ENCODE results near the gene FRA10AC1. TPM values are rescaled to one million over a fixed set of nuclear protein-coding genes. Genes with fewer than 3 reads are reported as not detected.

The FRA10AC1 gene
- total and polyA plus RNA-seq, 12 donors, result 7.7 to 24.5 (median 15.5) TPM

DNA sequence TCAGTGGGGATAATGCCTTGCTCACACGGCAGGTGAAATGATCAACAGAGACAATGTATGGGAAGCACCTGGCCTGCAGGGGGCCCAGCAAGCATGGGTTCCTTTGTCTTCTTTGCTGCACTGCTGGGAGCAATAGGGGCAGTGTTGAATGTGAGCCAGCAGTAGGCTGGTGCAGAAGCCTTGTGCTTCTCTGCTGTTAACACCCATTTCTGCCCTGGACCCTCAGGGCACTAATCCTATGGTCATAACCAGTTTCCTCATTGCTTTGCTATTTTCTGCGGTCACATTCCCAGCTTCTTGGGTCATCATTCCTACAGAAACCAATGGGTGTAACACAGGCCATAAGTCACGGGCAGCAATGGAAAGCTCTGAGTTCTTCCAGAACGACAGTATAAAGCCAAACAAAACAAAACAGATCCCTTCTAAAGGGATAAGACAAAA, 44.5 kb upstream of the FRA10AC1 start:
- intact Hi-C loops (cut with DNase I), result no loop called here

DNA sequence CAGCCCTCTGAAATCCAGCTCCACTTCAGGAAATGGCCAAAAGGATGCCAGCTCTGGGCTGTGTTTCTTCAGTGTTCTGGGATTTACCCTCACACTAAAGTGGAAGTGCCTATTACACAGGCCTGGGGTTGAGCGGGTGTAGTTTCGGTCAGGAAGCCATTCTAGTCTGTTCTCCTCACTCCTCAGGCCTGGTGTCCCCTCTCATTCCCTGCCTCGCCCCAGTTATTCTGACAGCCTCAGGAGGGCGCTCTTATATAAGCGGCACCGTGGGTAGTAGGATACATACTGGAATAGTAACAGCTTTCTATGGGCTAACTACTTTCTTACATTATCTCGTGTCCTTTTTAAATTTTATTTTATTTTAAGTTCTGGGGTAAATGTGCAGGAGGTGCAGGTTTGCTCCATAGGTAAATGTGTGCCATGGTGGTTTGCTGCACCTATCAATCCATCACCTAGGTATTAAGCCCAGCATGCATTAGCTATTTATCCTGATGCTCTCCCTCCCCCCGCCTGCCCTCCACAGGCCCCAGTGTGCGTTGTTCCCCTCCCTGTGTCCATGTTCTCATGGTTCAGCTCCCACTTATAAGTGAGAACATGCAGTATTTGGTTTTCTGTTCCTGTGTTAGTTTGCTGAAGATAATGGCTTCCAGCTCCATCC, 43.1 kb upstream of the FRA10AC1 start:
- WGBS, 2 donors, result 43 to 46% methylated on average over 9 of the region's 9 CpGs
- Histone ChIP-seq H3K9me3 (no peaks in the 10 kb centered on the region), H3K4me3 (no peak overlapping the region), H3K27me3 (peaks cover 0 to 1% (median 0%) of the 10 kb centered on the region in 7 donors), H3K36me3 (no peaks in the 10 kb centered on the region), H3K27ac (no peak overlapping the region), H3K4me1 (peaks cover 0 to 29% (median 0%) of the 10 kb centered on the region in 9 donors)
- no peak for DNase-seq
- intact Hi-C loops (cut with DNase I), result no loop called here
- TF ChIP-seq, protein P1, sequence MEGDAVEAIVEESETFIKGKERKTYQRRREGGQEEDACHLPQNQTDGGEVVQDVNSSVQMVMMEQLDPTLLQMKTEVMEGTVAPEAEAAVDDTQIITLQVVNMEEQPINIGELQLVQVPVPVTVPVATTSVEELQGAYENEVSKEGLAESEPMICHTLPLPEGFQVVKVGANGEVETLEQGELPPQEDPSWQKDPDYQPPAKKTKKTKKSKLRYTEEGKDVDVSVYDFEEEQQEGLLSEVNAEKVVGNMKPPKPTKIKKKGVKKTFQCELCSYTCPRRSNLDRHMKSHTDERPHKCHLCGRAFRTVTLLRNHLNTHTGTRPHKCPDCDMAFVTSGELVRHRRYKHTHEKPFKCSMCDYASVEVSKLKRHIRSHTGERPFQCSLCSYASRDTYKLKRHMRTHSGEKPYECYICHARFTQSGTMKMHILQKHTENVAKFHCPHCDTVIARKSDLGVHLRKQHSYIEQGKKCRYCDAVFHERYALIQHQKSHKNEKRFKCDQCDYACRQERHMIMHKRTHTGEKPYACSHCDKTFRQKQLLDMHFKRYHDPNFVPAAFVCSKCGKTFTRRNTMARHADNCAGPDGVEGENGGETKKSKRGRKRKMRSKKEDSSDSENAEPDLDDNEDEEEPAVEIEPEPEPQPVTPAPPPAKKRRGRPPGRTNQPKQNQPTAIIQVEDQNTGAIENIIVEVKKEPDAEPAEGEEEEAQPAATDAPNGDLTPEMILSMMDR (IDR thresholded peaks at IDR 0.05), result peak in 5 of 9 donors; percentile 26 to 54 (median 45)
- ATAC-seq, result peak in 6 of 8 donors; percentile 28 to 73 (median 55)

More for the DNA sequence above, 44.5 kb upstream of the FRA10AC1 start:
- Histone ChIP-seq H3K9me3 (no peaks in the 10 kb centered on the region), H3K4me1 (peaks cover 0 to 31% (median 1%) of the 10 kb centered on the region in 9 donors), H3K4me3 (no peak overlapping the region), H3K36me3 (no peaks in the 10 kb centered on the region), H3K27me3 (peaks cover 0 to 11% (median 7%) of the 10 kb centered on the region in 7 donors), H3K27ac (peak overlapping the region in 1 of 10 donors; percentile 16)
- TF ChIP-seq, protein P1 (IDR thresholded peaks at IDR 0.05), result no peak
- WGBS, 2 donors, result 37 to 45% methylated on average over 4 of the region's 4 CpGs
- ATAC-seq (peak in 1 of 8 donors; percentile 42), DNase-seq (no peak)

DNA sequence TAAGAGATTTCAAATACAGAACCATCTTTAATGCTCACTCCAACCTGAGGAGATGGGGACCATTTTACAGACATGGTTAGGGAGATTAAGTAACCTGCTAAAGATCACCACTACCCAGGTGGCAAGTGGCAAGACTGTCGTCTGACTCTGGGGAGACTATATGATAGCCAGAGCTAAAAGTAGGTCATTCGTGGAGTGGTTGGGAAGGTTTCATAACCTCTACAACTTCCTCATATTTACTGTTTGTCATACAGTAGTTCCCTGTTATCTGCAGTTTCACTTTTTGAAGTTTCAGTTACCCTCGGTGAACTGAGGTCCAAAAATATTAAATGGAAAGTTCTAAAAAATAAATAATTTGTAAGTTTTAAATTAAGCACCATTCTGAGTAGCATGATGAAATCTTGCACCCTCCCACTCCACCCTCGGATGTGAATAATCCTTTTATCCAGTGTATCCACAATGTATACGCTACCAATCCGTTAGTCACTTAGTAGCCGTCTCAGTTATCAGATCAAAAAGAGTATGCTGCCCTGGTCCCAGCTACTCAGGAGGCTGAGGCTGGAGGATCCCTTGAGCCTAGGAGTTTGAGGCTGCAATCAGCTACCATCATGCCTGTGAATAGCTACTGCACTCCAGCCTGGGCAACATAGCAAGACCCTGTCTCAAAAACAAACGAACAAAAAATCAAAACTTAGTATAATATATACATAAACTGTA, 40.4 kb upstream of the FRA10AC1 start:
- intact Hi-C loops (cut with DNase I), result loop anchor here in 1 of 10 donors (5.0 kb wide), 1 partner anchor 75 kb away; no protein-coding TSS in a partner anchor
- no peaks in the 10 kb centered on the region for H3K36me3 ChIP-seq
- peaks cover 0 to 28% (median 0%) of the 10 kb centered on the region in 9 donors for H3K4me1 ChIP-seq
- 59 to 69% methylated on average over 8 of the region's 8 CpGs for WGBS, 2 donors
- DNase-seq, result no peak
- H3K27ac ChIP-seq, result peak overlapping the region in 1 of 10 donors; percentile 36
- TF ChIP-seq, protein P1 (IDR thresholded peaks at IDR 0.05), result no peak
- no peaks in the 10 kb centered on the region for H3K9me3 ChIP-seq
- peaks cover 0 to 5% (median 0%) of the 10 kb centered on the region in 7 donors for H3K27me3 ChIP-seq
- peak in 3 of 8 donors; percentile 38 to 64 (median 47) for ATAC-seq
- peak overlapping the region in 1 of 10 donors; percentile 39 for H3K4me3 ChIP-seq

DNA sequence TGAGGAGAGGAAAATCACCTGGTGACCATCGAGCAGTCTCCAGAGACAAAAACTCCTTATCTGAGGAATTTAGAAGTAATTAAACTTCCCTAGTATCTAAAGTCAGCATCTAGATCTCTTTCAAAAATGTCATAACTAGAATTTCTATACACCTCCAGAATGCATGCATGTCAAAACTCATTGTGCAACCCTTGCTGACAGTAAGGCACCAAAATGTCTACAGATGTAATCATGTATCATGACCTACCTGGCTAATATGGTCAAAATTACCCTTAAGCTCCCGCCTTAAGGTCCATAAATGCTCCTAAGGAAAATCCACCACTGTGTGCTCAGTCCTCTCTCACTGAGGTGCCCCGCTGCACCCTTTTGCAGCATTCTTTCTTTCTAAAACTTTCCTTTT, 39.0 kb upstream of the FRA10AC1 start:
- no peak overlapping the region for H3K4me3 ChIP-seq
- no peaks in the 10 kb centered on the region for H3K36me3 ChIP-seq
- WGBS, 2 donors, result 66 to 71% methylated on average over 3 of the region's 3 CpGs
- TF ChIP-seq, protein P1 (IDR thresholded peaks at IDR 0.05), result no peak
- no peak overlapping the region for H3K27ac ChIP-seq
- DNase-seq (no peak), ATAC-seq (no peak)
- intact Hi-C loops (cut with DNase I), result loop anchor here in 1 of 10 donors (5.0 kb wide), 1 partner anchor 76 kb away; no protein-coding TSS in a partner anchor
- no peaks in the 10 kb centered on the region for H3K9me3 ChIP-seq
- H3K4me1 ChIP-seq, result peaks cover 0 to 14% (median 0%) of the 10 kb centered on the region in 9 donors
- peaks cover 0 to 5% (median 0%) of the 10 kb centered on the region in 7 donors for H3K27me3 ChIP-seq
